ENCODE measurements around the gene EMX1. TPM values are rescaled to one million over a fixed set of nuclear protein-coding genes. Genes with fewer than 3 reads are reported as not detected.
A peak's percentile ranks its signal among the peaks of the same experiment; 100 is the strongest.

EMX1 gene
- total RNA-seq, 1 experiment from 2014 or later, result 0.72 TPM

DNA sequence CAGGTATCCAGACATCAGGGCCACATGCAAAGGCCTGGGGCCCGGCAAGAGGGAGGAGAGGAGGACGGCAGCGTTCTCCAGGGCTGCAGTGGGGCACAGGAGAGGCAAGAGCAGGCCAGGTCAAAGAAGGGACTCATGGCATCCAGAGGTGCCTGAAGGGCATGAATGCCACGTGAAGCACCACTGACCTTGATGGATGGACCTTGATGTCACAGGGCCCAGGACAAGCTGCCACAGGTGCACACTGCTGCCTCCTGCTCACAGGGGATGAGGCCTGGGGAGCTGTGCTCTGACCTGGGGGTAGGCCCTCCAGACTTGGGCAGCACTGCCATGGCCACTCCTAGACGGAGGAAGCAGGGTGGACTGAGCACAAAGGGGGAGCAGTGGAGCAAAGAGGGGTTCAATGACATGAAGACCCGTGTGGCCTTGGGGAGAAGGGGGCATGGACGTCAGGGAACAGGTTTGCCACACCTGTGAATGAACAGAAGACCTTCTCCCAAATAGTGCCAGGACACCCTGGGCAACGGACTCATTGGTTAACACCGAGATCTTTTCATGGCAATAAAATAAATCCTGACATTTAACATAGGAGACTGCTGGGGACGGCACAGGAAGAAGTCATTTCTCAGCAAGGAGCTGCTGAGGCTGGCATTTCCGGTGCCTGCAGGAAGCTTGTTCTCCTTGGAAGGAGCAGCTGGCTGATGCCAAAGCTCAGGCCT lies 65.6 kb downstream of the EMX1 start:
- no peak overlapping the region for H4K91ac ChIP-seq (ENCODE audit: insufficient read length, low read depth, low read length)
- H3K56ac ChIP-seq (ENCODE audit: insufficient read length, low read depth, low read length), result no peak overlapping the region
- no peaks in the 10 kb centered on the region for H3K9me3 ChIP-seq (ENCODE audit: control insufficient read depth, low read depth, low read length)
- H2BK120ac ChIP-seq (ENCODE audit: low read depth, low read length, poor library complexity, severe bottlenecking), result no peak overlapping the region
- H2AK5ac ChIP-seq (ENCODE audit: insufficient read length, low read length), result no peak overlapping the region
- no peak overlapping the region for H4K5ac ChIP-seq (ENCODE audit: insufficient read length, low read depth, low read length)
- H3K27ac ChIP-seq (ENCODE audit: insufficient read length, low read depth, low read length), result no peak overlapping the region
- H3K4me1 ChIP-seq (ENCODE audit: insufficient read depth, low read length), result peaks cover 3% of the 10 kb centered on the region; the same call in 1 of the 2 replicates
- Mint-ChIP-seq H3K4me3 (no peak overlapping the region), H3K27ac (peak overlapping the region in 2 of 3 experiments; percentile 43 to 61; a peak in 2 of 7 replicates), H3K9me3 (no peaks in the 10 kb centered on the region), H3K27me3 (ENCODE audit: low read depth) (no peaks in the 10 kb centered on the region), H3K4me1 (peaks cover 9% of the 10 kb centered on the region in 2 experiments), H3K36me3 (ENCODE audit: insufficient read depth in 1 of 3, low read depth in 3 of 3) (peaks cover 0 to 6% (median 2%) of the 10 kb centered on the region in 3 experiments; a peak in 4 of 7 replicates)
- H3K9ac ChIP-seq (ENCODE audit: extremely low read depth, insufficient read length, low read length), result no peak overlapping the region
- no peak overlapping the region for H3K23ac ChIP-seq (ENCODE audit: insufficient read length, low read depth, low read length)
- H2BK5ac ChIP-seq (ENCODE audit: insufficient read length, low read length), result no peak overlapping the region
- no peaks in the 10 kb centered on the region for H3K79me1 ChIP-seq (ENCODE audit: insufficient read depth, low read depth, low read length, poor library complexity, severe bottlenecking)
- no peaks in the 10 kb centered on the region for H3K23me2 ChIP-seq (ENCODE audit: insufficient read length, low read depth, low read length, poor library complexity, severe bottlenecking)
- no peak for DNase-seq
- no peak overlapping the region for H3K18ac ChIP-seq (ENCODE audit: insufficient read length, low read depth, low read length)
- no peak overlapping the region for H3K4me2 ChIP-seq (ENCODE audit: insufficient read depth, insufficient read length, low read length)
- H2AFZ ChIP-seq (ENCODE audit: low read length), result no peak overlapping the region
- H3T11ph ChIP-seq (ENCODE audit: low read length), result no peak overlapping the region
- no peak overlapping the region for H4K8ac ChIP-seq (replicated peaks; ENCODE audit: insufficient read length, low read depth, low read length)
- TF ChIP-seq, protein P1, sequence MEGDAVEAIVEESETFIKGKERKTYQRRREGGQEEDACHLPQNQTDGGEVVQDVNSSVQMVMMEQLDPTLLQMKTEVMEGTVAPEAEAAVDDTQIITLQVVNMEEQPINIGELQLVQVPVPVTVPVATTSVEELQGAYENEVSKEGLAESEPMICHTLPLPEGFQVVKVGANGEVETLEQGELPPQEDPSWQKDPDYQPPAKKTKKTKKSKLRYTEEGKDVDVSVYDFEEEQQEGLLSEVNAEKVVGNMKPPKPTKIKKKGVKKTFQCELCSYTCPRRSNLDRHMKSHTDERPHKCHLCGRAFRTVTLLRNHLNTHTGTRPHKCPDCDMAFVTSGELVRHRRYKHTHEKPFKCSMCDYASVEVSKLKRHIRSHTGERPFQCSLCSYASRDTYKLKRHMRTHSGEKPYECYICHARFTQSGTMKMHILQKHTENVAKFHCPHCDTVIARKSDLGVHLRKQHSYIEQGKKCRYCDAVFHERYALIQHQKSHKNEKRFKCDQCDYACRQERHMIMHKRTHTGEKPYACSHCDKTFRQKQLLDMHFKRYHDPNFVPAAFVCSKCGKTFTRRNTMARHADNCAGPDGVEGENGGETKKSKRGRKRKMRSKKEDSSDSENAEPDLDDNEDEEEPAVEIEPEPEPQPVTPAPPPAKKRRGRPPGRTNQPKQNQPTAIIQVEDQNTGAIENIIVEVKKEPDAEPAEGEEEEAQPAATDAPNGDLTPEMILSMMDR (conservative IDR thresholded peaks at IDR 0.05), result no peak
- H2BK15ac ChIP-seq (ENCODE audit: low read depth, low read length), result no peak overlapping the region
- H3K79me2 ChIP-seq (ENCODE audit: insufficient read depth, low read length), result no peaks in the 10 kb centered on the region
- WGBS (ENCODE audit: extremely low coverage, insufficient read length, low lambda C conversion rate), result no CpG with 5 or more reads among the region's 11 CpGs
- no peak overlapping the region for H2BK12ac ChIP-seq (ENCODE audit: insufficient read length, low read depth, low read length)
- H3K14ac ChIP-seq (ENCODE audit: insufficient read depth, low read length), result no peak overlapping the region
- no peaks in the 10 kb centered on the region for H4K20me1 ChIP-seq (ENCODE audit: control insufficient read depth, insufficient read depth, insufficient read length)
- H2BK20ac ChIP-seq (ENCODE audit: low read depth, low read length, poor library complexity, severe bottlenecking), result no peak overlapping the region
- H3K4ac ChIP-seq (ENCODE audit: low read depth, low read length), result no peak overlapping the region
- no peaks in the 10 kb centered on the region for H3K27me3 ChIP-seq (ENCODE audit: insufficient read depth, low read length)
